Astrocyte (in vitro differentiated cells and primary cell): ENCODE measurements around the gene ENTR1. TPM values are rescaled to one million over a fixed set of nuclear protein-coding genes. Genes with fewer than 3 reads are reported as not detected.

Experiments used
- DNase-seq: peaks from one replicate; pipeline ENCODE4 v3.0.0-alpha.2; 2010; ENCODE audit warnings: low read depth
- FAIRE-seq: peaks from 2 replicates; lab custom pipeline; 2011; peaks lifted over from hg19 to GRCh38; lab: Jason Lieb, UNC
- H2AFZ ChIP-seq: 2 replicates; pipeline ENCODE4 v1.6.0; 2012; ENCODE audit warnings: low read depth, low read length, inconsistent platforms
- H3K27ac ChIP-seq: 2 replicates; pipeline ENCODE4 v1.5.1; 2011; ENCODE audit warnings: low read depth, low read length, inconsistent platforms
- H3K27me3 ChIP-seq: 2 replicates; pipeline ENCODE4 v1.6.0; 2011; ENCODE audit warnings: low read length, inconsistent platforms; ENCODE audit not compliant: insufficient read depth
- H3K36me3 ChIP-seq: 2 replicates; pipeline ENCODE4 v1.5.1; 2011; ENCODE audit warnings: low read length, inconsistent platforms; ENCODE audit not compliant: insufficient read depth
- H3K4me1 ChIP-seq: 2 replicates; pipeline ENCODE4 v1.5.1; 2011; ENCODE audit warnings: low read length, inconsistent platforms; ENCODE audit not compliant: insufficient read depth
- H3K4me2 ChIP-seq: 2 replicates; pipeline ENCODE4 v1.6.0; 2012; ENCODE audit warnings: low read length, inconsistent platforms
- H3K4me3 ChIP-seq: 2 replicates; pipeline ENCODE4 v1.5.1; 2011; ENCODE audit warnings: low read depth, mild to moderate bottlenecking, low read length, inconsistent platforms; ENCODE audit not compliant: insufficient read depth
- H3K79me2 ChIP-seq: 2 replicates; pipeline ENCODE4 v1.6.0; 2012; ENCODE audit warnings: mild to moderate bottlenecking, low read length, inconsistent platforms; ENCODE audit not compliant: insufficient read depth
- H3K9ac ChIP-seq: 2 replicates; pipeline ENCODE4 v1.6.0; 2012; ENCODE audit warnings: mild to moderate bottlenecking, low read length, inconsistent platforms
- H3K9me3 ChIP-seq: 2 replicates; pipeline ENCODE4 v1.5.1; 2012; ENCODE audit warnings: low read depth, mild to moderate bottlenecking, low read length, inconsistent platforms; ENCODE audit not compliant: insufficient read depth
- H4K20me1 ChIP-seq: 2 replicates; pipeline ENCODE4 v1.6.0; 2012; ENCODE audit warnings: low read length, inconsistent platforms; ENCODE audit not compliant: insufficient read depth
- H3K27ac Mint-ChIP-seq: one replicate; pipeline ENCODE4 v1.8.0; 2021; ENCODE audit warnings: mild to moderate bottlenecking, mixed read lengths; ENCODE audit not compliant: unreplicated experiment
- H3K27me3 Mint-ChIP-seq: one replicate; pipeline ENCODE4 v1.8.0; 2021; ENCODE audit warnings: low read depth, mixed read lengths; ENCODE audit not compliant: unreplicated experiment
- H3K36me3 Mint-ChIP-seq: one replicate; pipeline ENCODE4 v1.8.0; 2021; ENCODE audit warnings: low read depth, mixed read lengths; ENCODE audit not compliant: unreplicated experiment
- H3K4me1 Mint-ChIP-seq: one replicate; pipeline ENCODE4 v1.8.0; 2021; ENCODE audit warnings: low read depth, mixed read lengths; ENCODE audit not compliant: unreplicated experiment
- H3K4me3 Mint-ChIP-seq: one replicate; pipeline ENCODE4 v1.8.0; 2021; ENCODE audit warnings: mild to moderate bottlenecking, moderate library complexity, mixed read lengths; ENCODE audit not compliant: unreplicated experiment
- H3K9me3 Mint-ChIP-seq: one replicate; pipeline ENCODE4 v1.8.0; 2021; ENCODE audit warnings: mild to moderate bottlenecking, mixed read lengths; ENCODE audit not compliant: unreplicated experiment
- EZH2 ChIP-seq: IDR thresholded peaks from 2 replicates; pipeline ENCODE4 v1.6.1; 2012; ENCODE audit warnings: mild to moderate bottlenecking, low read length, inconsistent platforms; ENCODE audit not compliant: insufficient read depth
- total RNA-seq: library from RNA; stranded (reverse); gene quantifications from 2 replicates; pipeline ENCODE4 v1.2.1, GENCODE V29; 2021
- TF ChIP-seq, protein P1 (sequence below): IDR thresholded peaks from 2 replicates; pipeline ENCODE4 v1.5.1; 2011; ENCODE audit warnings: low read depth, mild to moderate bottlenecking, inconsistent platforms, low read length, moderate library complexity; ENCODE audit not compliant: insufficient read depth

ENTR1 gene
- total RNA-seq, 1 donor from 2014 or later, result 71.7 TPM

DNA sequence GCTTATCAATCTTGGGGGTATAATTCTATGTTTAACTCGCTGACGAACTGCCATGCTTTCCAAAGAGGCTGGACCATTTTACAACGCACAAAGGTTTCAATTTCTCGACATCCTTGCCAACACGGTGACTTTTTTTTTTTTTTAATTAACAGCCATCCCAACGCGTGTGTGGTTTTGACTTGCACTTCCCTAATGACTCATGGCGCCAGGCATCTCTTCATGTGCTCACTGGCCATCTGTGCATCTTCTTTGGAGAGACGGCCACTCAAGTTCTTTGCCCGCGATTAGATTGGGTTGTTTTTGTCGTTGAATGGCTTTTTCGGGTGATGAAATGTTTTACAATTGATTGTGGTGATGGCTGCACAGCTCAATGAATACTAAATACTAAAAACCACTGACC, 24.4 kb downstream of the ENTR1 start:
- Histone ChIP-seq H3K27ac (no peak overlapping the region), H3K79me2 (no peaks in the 10 kb centered on the region), H3K36me3 (peaks cover 33% of the 10 kb centered on the region), H3K4me3 (no peak overlapping the region), H3K27me3 (no peaks in the 10 kb centered on the region), H2AFZ (no peak overlapping the region), H3K4me1 (no peaks in the 10 kb centered on the region), H3K4me2 (no peak overlapping the region), H4K20me1 (peaks cover 18% of the 10 kb centered on the region), H3K9ac (no peak overlapping the region), H3K9me3 (no peaks in the 10 kb centered on the region)
- no peaks in the 10 kb centered on the region for H3K9me3 Mint-ChIP-seq
- no peak overlapping the region for H3K27ac Mint-ChIP-seq
- no peaks in the 10 kb centered on the region for H3K27me3 Mint-ChIP-seq
- FAIRE-seq, result no peak
- TF ChIP-seq EZH2, result no peak
- TF ChIP-seq, protein P1, sequence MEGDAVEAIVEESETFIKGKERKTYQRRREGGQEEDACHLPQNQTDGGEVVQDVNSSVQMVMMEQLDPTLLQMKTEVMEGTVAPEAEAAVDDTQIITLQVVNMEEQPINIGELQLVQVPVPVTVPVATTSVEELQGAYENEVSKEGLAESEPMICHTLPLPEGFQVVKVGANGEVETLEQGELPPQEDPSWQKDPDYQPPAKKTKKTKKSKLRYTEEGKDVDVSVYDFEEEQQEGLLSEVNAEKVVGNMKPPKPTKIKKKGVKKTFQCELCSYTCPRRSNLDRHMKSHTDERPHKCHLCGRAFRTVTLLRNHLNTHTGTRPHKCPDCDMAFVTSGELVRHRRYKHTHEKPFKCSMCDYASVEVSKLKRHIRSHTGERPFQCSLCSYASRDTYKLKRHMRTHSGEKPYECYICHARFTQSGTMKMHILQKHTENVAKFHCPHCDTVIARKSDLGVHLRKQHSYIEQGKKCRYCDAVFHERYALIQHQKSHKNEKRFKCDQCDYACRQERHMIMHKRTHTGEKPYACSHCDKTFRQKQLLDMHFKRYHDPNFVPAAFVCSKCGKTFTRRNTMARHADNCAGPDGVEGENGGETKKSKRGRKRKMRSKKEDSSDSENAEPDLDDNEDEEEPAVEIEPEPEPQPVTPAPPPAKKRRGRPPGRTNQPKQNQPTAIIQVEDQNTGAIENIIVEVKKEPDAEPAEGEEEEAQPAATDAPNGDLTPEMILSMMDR, result no peak
- peaks cover 30% of the 10 kb centered on the region for H3K36me3 Mint-ChIP-seq
- no peak overlapping the region for H3K4me3 Mint-ChIP-seq
- no peaks in the 10 kb centered on the region for H3K4me1 Mint-ChIP-seq
- DNase-seq, result peak; percentile 36

DNA sequence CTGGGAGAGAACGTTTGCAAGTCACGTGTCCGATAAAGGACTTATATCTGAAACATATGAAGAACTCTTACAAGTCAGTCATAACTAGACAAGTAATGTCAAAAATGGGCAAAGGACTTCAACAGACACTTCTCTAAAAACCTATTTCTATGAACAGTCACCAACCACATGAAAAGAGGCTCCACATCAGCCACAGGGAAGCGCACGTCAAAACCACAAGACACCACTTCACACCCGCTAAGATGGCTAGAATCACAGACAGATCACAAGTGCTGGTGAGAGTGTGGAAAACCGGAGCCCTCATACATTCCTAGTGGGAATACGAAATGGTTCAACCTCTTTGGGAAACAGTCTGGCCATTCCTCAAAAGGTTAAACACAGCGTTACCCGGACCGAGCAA, 25.4 kb downstream of the ENTR1 start:
- FAIRE-seq (no peak), DNase-seq (no peak)
- Mint-ChIP-seq H3K9me3 (no peaks in the 10 kb centered on the region), H3K27ac (no peak overlapping the region), H3K27me3 (no peaks in the 10 kb centered on the region), H3K4me3 (no peak overlapping the region), H3K4me1 (no peaks in the 10 kb centered on the region), H3K36me3 (peaks cover 30% of the 10 kb centered on the region)
- no peak overlapping the region for H2AFZ ChIP-seq
- peaks cover 17% of the 10 kb centered on the region for H4K20me1 ChIP-seq
- no peak overlapping the region for H3K4me2 ChIP-seq
- no peaks in the 10 kb centered on the region for H3K9me3 ChIP-seq
- no peaks in the 10 kb centered on the region for H3K79me2 ChIP-seq
- no peaks in the 10 kb centered on the region for H3K4me1 ChIP-seq
- no peak overlapping the region for H3K4me3 ChIP-seq
- TF ChIP-seq EZH2, result no peak
- TF ChIP-seq, protein P1, result no peak
- H3K27me3 ChIP-seq, result no peaks in the 10 kb centered on the region
- no peak overlapping the region for H3K27ac ChIP-seq
- peaks cover 34% of the 10 kb centered on the region for H3K36me3 ChIP-seq
- H3K9ac ChIP-seq, result no peak overlapping the region

DNA sequence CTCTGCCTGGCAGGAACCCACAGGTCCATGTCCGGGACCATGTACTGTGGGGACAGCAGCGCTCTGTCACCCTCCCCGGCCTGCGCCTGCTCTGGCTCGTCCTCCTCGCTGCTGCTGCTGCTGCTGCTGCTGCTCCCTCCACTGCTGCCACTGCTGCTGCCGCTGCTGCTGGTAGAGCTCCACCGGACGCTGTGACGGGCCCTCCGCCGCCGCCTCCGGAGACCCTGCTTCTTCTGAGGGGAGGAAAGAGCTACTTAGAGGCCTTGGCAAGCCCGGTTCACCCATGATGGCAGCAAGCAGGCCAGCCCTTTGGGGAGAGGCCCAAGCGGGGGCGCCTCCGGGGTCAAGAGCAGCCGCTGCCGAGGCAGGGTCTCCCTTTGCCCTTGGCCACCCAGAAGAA, 27.0 kb downstream of the ENTR1 start:
- no peak for FAIRE-seq

More for the DNA sequence above, 27.0 kb downstream of the ENTR1 start:
- Histone ChIP-seq H3K4me1 (no peaks in the 10 kb centered on the region), H3K9ac (no peak overlapping the region), H3K36me3 (peaks cover 25% of the 10 kb centered on the region), H2AFZ (no peak overlapping the region), H3K27ac (no peak overlapping the region), H3K4me2 (no peak overlapping the region), H4K20me1 (peaks cover 5% of the 10 kb centered on the region), H3K27me3 (no peaks in the 10 kb centered on the region), H3K4me3 (no peak overlapping the region), H3K9me3 (no peaks in the 10 kb centered on the region), H3K79me2 (no peaks in the 10 kb centered on the region)
- Mint-ChIP-seq H3K27me3 (no peaks in the 10 kb centered on the region), H3K36me3 (peaks cover 19% of the 10 kb centered on the region), H3K4me3 (no peak overlapping the region), H3K4me1 (no peaks in the 10 kb centered on the region), H3K27ac (no peak overlapping the region), H3K9me3 (no peaks in the 10 kb centered on the region)
- TF ChIP-seq, protein P1, result no peak
- TF ChIP-seq EZH2, result no peak
- DNase-seq, result no peak
